ENCODE data around the gene ACACB.

The ACACB gene

GRCh38 chr12:109294286-109294796, 178.0 kb downstream of the ACACB start:
- no peak for DNase-seq (ENCODE audit: low spot score)
- in situ Hi-C loops (cut with MboI; ENCODE audit: low pct_unique_long_range_greater_than_20kb, low sequenced_read_pairs, unreplicated experiment) = no loop called here
- TF ChIP-seq CTCF (IDR thresholded peaks at IDR 0.05; ENCODE audit: extremely low read depth, insufficient read depth, missing control alignments) = no peak

DNA sequence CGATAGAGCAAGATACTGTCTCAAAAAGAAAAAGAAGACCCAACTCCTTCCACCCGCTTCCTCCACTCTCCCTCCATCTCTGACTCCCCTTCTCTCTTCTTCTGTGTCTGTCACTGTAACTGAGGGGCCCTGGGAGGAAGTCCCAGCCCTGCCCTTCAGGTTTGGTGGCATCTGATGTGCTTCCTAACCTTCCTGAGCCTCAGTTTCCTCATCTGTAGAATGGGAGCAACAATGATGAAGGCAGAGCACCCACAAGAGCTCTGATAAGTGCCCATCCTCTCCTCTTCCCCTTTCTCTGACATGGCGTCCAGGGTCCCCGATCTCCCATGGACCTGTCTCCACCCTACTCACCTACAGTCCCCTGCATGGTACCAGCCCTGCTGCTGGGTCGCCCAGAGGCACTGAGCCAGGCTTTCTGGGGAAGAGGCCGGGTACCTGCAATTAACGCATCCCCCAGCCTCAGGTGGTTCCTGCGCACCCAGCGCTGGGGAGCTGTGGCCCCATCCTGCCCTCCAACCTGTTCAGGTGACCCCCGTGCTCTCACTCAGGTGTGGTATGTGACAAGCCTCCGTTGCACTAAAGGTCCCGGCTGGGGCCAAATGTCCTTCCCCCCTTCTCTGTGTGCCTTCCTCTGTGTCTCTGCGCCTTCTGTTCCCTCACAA, 179.5 kb downstream of the ACACB start:
- TF ChIP-seq CTCF (IDR thresholded peaks at IDR 0.05; ENCODE audit: extremely low read depth, insufficient read depth, missing control alignments) = no peak

DNA sequence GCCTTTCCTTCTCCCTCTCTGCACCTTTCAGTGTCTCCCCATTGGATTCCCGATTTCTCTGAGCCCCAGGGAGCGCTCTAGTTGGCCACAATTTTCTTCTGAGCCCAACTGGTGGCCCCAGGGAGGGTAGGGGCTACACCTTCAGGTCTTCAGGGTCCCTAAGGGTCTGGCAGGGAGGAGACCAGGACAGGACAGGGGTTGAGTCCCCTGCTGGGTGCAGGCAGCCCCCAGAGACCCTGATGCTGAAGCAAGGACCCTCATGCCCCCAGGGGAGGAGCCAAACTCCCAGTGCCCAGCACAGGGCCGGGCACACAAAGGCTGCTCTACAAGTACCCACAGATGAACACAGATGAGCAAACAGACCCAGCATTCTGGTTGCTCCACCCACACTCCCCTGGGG, 180.0 kb downstream of the ACACB start:
- DNase-seq (ENCODE audit: low spot score) = no peak
- in situ Hi-C loops (cut with MboI; ENCODE audit: low pct_unique_long_range_greater_than_20kb, low sequenced_read_pairs, unreplicated experiment) = no loop called here
- no peak for TF ChIP-seq CTCF (IDR thresholded peaks at IDR 0.05; ENCODE audit: extremely low read depth, insufficient read depth, missing control alignments)

More for the DNA sequence above, 179.5 kb downstream of the ACACB start:
- in situ Hi-C loops (cut with MboI; ENCODE audit: low pct_unique_long_range_greater_than_20kb, low sequenced_read_pairs, unreplicated experiment) = no loop called here
- DNase-seq (ENCODE audit: low spot score) = no peak

DNA sequence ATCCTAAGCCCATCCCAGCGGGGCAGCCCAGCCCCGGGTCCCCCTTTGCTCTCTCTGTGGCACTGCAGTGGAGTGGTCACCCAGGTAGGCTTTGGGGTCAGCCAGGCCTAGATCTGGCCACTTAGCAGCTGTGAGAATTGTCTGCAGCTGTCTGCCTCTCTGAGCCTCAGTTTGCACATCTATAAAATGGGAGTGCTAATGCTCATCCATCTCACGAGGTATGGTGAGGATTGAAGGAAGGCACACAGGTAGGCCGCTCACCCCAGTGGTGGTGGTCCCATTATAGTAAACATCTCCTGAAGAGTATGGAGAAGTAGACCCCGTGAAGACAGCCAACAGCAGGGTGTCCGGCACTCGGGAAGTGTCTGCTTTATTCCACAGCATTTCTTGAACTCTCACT, 183.5 kb downstream of the ACACB start:
- no peak for DNase-seq (ENCODE audit: low spot score)
- no peak for TF ChIP-seq CTCF (IDR thresholded peaks at IDR 0.05; ENCODE audit: extremely low read depth, insufficient read depth, missing control alignments)
- in situ Hi-C loops (cut with MboI; ENCODE audit: low pct_unique_long_range_greater_than_20kb, low sequenced_read_pairs, unreplicated experiment) = no loop called here

DNA sequence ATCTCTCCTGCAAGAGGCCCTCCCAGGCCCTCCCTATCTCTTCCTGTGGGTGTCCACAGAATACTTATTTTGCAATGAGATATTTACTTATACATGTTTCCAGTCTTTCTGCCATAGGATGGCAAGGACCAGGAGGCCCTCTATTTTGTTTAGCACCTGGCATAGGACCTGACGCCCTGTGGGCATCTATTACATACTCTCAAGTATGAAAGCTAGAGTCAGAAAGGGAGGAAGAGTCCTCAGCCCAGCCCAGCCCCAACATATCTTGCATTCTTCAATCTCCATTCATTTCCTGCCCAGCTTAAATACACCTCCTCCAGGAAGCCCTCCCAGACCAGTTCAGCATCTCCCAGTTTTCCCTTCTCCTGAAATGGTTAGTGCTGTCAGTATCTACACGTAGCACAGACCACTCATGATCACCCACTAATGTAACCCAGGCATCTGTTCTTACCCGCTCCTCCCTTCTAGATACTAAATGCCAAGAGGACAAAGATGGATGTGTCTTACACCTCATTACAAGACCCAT, 185.3 kb downstream of the ACACB start:
- TF ChIP-seq CTCF (IDR thresholded peaks at IDR 0.05; ENCODE audit: extremely low read depth, insufficient read depth, missing control alignments) = no peak
- in situ Hi-C loops (cut with MboI; ENCODE audit: low pct_unique_long_range_greater_than_20kb, low sequenced_read_pairs, unreplicated experiment) = no loop called here
- no peak for DNase-seq (ENCODE audit: low spot score)

DNA sequence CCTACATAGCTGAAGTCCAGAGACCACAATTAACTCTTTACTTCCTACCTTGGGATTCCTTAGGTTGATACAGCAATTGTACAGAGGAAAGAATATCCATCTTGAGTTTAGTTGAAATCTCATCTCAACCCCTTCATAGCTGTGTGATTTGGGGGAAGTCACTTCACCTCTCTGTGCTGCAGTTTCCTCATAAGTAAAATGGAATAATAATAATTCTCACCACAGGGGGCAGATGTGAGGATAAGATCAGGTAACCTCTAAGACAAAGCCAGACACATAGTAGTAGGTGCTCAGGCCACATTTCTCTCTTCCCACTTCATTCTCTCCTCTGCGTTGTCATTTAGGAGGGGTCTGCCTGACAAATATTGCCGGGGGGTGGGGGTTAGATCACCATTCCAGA, 186.0 kb downstream of the ACACB start:
- no peak for DNase-seq (ENCODE audit: low spot score)

More for the DNA sequence above, 186.0 kb downstream of the ACACB start:
- in situ Hi-C loops (cut with MboI; ENCODE audit: low pct_unique_long_range_greater_than_20kb, low sequenced_read_pairs, unreplicated experiment) = no loop called here
- no peak for TF ChIP-seq CTCF (IDR thresholded peaks at IDR 0.05; ENCODE audit: extremely low read depth, insufficient read depth, missing control alignments)

All from GM13977 (cell line).